Kidney tubule cell (primary cell): Measurements from ENCODE around the gene APH1B.
A peak's percentile ranks its signal among the peaks of the same experiment; 100 is the strongest.
"Not testable (repeated sequence)": the region's sequence is repeated elsewhere in the genome, so short reads cannot be mapped to it uniquely, and the experiment has no call there.

Experiments used
- DNase-seq: peaks from one replicate; pipeline ENCODE4 v3.0.0-alpha.2; 2018; ENCODE audit warnings: low spot score

The APH1B gene

DNA sequence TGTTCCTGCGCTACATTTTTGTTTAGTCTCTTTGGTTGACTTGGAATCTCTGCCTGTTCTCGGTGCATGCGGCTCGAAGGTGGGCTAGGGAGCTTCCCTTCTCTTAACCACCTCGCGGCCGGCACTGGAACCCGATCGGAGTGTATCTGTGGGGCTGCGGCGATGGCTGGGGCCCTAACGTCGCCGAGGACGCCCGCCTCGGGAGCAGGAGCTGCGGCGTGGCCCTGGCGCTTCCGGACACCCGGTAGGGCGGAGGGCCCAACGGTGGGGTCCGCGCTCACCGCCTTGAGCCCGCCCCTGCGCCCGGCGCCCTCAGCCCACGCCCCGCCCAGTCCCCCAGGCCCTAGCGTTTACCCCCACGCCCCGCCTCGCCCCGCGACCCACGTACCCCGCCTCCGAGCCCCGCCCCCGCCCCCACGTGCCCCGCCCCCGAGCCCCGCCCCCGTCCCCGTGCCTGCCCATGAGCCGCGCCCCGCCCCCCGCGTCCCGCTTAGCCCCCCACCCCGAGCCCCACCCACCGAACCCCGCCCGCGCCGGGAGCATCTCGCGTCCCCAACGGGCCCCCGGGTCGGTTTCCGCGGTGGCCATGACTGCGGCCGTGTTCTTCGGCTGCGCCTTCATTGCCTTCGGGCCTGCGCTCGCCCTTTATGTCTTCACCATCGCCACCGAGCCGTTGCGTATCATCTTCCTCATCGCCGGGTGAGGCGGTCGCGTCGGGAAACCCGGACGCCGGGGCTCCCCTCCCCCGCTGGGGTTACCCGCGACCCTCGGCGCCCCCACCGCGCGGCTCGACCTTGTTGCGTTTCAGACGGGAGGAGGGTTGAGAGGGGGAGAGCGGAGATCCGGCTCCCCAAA, at the start of gene APH1B:
TSS of gene APH1B (plus strand) at position 568 of the 855 bp plus-strand sequence. CDS start at position 587, 19 bp downstream.
- DNase-seq: peak; percentile 74

DNA sequence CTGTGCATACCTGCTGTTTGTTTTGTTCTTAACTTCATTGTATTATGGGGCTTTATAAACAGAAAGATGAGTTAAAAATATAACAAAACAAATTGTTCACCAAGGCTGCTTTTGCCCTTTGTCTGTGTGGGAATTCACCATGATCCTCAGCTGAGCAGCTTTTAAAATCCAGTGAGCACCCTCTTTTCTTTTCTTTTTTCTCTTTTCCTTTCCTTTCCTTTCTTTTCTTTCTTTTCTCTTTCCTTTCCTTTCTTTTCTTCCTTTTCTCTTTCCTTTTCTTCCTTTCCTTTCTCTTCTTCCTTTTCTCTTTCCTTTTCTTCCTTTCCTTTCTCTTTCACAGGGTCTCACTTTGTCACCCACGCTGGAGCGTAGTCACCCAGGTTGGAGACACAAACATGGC, 49.7 kb upstream of the APH1B start:
- DNase-seq: no peak

DNA sequence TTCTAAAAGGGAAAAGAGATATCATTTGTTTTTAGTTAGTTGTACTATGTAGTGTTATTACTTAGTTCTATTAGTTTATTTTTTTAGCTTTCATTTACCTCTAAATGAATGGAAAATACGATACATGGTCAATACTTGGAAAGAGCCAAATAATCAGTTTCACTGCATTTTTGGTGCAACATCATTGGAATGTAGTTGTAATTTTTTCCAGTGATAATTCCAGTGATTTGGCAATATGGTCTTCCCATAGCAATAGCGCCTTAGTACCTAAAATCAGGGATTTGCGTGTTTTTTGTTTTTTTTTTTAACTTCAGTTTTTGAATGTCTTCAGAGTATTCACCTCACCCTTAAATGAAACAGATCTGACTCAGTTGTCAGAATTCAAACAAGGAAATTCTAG, 46.2 kb upstream of the APH1B start:
- DNase-seq: no peak

DNA sequence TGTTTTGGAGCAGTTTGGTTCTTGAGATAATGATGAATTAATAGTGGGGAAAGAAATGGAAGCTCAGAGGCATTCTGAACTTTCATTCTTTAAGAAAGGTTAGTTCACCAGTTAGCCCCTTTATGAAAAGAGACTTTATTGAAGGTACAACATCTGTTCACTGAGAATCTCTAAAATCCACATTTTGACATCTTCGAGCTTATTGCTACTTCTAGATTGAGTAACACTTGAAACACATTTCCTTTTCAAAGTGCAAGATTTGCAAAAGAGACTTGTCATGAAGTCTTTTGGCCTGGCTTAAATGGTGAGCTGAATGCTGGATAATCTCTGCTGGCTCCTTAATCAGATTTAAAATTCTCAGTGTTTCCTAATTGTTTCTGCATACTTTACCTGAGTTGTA, 45.7 kb upstream of the APH1B start:
- no peak for DNase-seq

DNA sequence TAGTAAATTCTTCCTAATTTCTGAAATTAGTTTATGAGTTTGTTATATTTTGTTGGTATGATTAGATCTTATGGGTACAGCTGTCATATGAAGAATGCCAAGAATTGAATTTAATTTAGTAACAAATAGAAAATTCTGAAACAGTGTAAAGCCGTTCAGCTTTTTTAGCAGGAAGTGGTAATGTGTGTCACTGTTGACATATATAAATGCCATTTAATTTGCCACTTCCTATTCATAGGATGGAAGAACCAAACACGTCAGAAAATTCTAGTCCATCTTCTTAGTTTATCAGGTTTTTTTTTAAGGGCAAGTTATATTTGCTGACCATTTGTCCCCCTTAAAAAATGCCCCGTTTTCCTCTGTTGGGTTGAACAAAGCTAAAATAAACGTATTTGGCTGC, 45.0 kb upstream of the APH1B start:
- DNase-seq: no peak

- no peak for DNase-seq
Measured at GRCh38 chr15:63232943-63233342, 44.5 kb upstream of the APH1B start.

DNA sequence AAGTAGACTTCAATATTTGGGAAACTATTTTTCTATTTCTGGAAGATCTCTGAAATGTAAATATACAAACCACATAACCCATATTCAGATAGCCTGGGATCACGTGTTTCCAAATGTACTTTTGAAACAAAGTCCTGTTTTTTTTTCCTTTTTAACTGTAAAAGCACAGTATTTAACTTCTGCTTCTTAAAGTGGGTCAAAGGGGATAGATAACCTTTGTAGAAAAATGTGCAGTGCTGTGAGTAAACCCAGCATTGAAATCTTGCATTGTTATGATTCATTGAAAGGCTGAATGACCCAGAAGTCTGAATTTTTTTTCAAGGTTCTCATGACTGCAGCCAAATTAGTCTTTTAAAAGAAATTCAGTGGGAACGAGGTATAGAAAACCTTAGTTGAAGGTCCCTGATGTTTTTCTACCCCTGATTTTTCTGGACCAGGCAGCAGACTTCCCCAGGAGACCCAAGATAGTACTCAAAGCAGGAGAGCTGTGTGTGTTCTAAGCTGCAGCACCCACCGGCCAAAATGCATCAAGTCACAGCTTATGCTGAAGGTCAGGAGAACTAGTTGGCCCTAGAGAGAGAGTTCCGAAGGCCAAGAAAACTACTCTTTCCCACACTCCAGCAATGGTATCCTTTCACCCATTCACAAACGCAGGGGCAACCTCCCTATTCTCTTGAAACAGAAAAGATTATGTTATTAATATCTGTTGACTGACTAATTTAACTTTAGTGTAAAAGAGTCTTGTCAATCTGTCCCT, 43.6 kb upstream of the APH1B start:
- peak; percentile 45 for DNase-seq

- DNase-seq: peak; percentile 38
Measured at GRCh38 chr15:63234451-63234870, 42.9 kb upstream of the APH1B start.

DNA sequence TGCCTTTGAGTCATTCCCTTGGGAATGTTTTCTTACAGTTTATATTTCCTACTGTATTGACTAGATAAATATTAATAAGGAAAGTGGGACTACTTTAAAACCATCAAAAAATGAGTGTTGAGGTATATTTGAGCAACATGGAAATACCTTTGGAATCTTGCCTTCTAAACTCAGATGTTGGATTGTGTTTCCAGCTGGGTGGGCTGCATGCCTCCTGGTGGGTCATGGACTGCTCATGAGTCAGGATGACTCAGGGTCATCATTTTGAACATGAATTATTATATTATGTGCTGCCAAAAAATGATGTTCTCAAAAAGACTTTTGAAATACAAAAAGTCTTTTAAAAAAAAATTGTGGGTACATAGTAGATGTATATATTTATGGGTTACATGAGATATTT, 41.1 kb upstream of the APH1B start:
- peak; percentile 44 for DNase-seq

GRCh38 chr15:63237086-63237485, 40.3 kb upstream of the APH1B start:
- not testable (repeated sequence) for DNase-seq

- no peak for DNase-seq
Measured at GRCh38 chr15:63238171-63238570, 39.2 kb upstream of the APH1B start.

DNA sequence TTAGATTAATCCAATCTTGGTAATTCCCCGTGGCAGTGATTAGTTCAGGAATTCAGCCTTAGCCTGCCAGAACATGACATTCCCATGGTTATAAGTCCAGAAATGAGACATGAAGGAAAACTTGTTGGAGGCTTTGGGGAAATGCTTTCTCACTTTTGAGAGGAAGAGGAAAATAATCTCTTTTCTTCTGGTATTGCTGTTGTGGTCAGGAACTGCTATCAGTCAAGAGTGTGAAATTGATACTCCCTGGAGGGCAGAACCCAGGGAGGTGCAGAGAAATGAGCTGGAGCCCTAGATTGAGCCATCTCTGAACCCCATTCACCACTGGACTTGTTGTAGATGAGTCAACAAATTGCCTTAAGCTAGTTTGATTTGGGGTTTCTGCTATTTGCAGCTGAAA, 38.6 kb upstream of the APH1B start:
- DNase-seq: peak; percentile 20

GRCh38 chr15:63240109-63240508, 37.3 kb upstream of the APH1B start:
- DNase-seq: no peak

- no peak for DNase-seq
Measured at GRCh38 chr15:63241316-63241715, 36.1 kb upstream of the APH1B start.

GRCh38 chr15:63243101-63243500, 34.3 kb upstream of the APH1B start:
- DNase-seq: no peak

DNA sequence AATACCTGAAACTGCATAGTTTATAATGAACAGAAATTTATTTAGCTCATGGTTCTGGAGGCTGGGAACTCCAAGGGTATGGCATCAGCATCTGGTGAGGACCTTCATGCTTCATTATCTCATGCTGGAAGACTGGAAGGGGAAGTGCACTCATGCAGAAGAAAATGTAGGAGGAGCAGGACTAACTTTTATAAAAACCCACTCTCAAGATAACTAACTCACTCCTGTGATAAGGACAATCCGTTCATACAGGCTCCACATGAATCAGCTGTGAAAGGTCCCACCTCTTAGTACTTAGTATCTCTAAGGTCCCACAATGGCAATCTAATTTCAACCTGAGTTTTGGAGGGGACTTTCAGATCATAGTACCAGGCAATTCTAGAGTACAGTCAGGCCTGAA, 33.6 kb upstream of the APH1B start:
- peak; percentile 27 for DNase-seq

GRCh38 chr15:63244399-63244798, 33.0 kb upstream of the APH1B start:
- DNase-seq: peak; percentile 34

- no peak for DNase-seq
Measured at GRCh38 chr15:63244976-63245645, 32.3 kb upstream of the APH1B start.

GRCh38 chr15:63246691-63247469, 30.5 kb upstream of the APH1B start:
- DNase-seq: no peak

- DNase-seq: peak; percentile 97
Measured at GRCh38 chr15:63250312-63250965, 27.0 kb upstream of the APH1B start.

DNA sequence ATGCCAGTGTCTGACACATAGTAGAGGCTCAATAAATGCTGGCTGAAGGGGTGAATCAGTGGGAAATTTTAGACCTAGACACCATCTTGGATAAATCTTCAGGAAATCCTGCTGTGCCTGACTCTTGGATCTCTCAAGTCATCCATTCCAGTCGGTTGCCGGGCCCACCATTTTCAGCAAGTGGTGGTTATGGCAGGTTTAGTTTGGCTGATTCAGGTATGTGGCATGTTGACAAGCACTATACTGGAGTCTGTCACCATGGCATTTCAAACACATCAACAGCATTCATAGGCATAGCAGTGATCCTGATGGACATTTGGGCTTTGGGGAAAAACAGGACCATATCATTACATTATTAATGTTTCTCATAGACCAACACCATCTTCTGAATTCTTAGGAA, 25.7 kb upstream of the APH1B start:
- peak; percentile 43 for DNase-seq
